Hematopoietic multipotent progenitor cell treated with erythropoietin and hydrocortisone succinate and interleukin-3 and kit ligand, for 4 days (in vitro differentiated cells): ENCODE results near the gene EDAR.

Source experiments
- DNase-seq: peaks from one replicate; pipeline ENCODE4 v3.0.0-alpha.2; 2015

The EDAR gene

DNA sequence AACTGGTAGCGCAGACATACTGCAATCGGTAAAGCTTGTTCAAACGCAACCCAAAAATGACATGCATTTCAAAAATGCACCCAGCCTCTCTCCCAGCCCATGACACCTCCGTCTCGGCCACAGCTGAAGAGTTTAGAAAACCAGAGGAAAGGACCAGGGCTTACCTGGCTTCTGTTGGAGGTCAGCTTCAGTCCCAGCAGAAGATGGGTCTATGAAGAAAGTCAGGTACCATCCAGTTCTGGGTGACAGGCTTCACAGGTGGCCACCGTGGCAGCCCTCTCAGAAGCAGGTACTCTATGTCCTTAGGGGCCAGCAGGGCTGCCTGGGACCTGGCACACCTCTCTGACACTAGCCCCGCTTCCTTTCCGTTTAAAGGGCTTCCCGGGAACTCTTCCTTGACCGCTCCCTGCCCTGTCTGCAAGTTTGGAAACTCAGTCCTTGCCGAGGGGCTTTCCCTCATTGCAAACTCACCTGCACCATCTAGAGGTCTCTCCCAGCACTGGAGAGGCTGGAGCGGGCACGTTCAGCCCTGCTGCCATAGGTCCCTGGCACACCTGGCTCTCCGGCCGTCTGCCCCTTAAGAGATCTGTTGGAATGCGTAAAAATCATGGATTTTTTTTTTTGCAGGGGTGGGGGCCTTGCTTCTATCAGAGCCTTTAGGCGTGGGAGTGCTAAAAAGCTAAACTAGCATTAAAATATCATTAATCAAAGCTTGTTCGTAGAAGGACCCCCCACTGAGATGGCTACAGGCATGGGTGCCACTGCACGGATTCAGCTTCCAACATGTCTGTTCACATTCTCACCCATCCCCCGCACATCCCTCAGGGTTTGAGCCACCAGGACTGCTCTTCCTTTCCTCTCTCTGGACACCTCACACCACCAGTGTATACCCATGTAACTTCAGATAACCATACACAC, at the start of gene EDAR:
EDAR (minus strand) TSS at position 425 of the 918 bp plus-strand sequence. CDS start 58,206 bp downstream, outside the sequence.
- DNase-seq = peak; percentile 38

DNA sequence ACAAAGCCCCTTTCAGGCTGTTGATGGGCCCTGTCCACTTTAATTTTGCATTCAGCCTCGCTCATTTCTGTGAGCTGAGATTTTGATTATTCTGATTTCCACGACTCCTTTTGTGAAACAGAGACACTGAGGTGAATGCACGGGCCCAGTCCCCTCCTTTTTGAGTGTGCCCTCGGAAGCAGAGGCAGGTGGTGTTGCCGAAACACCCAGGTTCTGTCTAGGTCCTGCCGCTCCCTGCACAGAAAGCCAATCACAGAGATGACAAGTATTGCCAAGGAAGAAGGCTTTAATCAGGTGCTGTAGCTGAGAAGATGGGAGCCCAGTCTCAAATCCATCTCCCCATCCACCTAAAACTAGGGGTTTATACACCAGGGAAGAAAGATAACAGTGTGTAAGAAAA, 44.2 kb upstream of the EDAR start:
- no peak for DNase-seq

DNA sequence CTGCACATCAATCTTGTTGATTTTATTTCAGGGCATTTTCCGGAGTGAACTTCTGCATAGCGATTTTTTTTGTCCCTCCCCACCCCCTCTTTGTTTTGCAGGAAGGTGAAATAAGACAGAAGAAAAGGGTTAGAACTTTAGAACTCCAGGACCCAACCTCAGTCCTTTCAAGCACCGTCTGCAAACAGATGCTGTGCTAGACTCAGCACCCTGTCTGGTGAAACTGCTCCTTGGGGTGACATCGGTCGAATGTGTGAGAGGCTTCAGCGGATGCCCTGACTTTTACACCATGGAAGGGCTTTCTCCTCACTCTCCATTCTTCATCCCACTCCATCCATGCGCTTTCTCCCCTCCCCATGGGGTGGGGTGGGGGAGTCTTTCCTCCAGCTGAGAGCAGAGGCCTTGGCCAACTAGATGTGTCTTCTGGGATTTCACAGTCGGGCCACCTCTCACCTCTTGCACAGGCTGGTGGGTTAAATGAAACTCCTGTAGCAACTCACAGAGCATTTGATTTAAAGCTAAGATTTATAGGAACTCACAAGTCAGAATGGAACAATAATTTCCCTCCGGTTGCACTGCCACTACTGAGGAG, 43.3 kb upstream of the EDAR start:
- peak; percentile 22 for DNase-seq

DNA sequence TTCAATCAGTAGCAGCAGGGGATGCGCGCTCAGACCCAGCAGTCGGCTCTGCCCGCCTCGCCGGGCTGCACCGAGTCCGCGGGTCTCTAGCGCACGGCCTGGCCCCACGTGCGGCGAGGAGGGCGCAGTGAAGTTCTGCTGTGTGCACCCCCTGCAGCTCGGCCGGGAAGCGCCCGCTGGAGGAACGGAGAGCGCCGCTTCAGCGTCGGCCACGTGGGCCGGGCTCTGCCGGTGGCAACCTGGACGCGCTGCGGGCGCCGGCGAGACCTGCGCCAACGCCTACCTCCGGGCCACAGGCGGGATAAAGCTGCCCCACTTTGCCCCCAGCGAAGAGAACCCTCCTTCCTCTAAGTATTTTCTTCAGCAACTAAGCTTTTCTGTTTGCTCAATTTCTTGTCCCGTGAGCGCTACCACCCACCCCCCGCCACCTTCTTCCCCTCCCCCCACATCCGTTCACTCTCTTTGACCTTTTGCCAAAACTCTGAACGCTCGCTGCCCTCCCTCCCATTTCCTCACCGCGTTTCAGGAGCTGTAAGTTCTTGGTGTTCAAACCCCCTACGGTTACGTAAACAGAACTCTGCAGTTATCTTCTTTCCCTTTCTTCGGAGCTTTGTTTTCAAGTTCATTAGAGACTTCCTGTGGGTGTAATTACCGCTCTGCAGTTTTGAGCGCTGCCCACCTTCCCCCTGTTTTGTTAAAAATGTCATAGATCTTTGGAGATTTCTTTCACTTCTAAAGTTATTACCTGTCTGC, 42.6 kb upstream of the EDAR start:
- DNase-seq = peak; percentile 90

DNA sequence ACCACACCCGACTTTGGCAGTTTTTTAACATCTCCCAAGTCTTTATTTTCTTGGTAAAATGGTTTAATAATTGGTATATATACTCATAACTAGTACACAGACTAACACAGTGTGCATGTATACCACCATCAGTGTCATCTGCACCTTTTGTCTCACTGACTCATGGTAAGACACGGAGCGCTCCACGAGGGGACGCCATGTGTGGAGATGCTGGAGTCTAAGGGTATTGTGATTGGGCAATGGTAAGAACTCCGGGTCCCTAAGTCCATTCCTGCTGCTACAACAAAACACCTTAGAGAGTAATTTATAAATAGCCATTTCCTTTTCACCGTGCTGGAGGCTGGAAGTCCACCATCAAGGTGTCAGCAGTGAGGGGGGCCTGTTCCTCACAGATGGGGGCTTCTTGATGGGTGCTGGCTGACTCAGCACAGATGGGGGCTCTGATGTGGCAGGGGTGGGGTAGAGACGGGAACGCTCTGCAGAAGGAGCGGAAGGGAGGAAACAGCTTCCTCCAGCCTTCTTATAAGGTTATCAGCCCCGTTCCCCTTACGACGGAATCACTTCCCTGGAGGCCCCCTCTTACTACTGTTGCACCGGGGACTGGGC, 42.0 kb upstream of the EDAR start:
- DNase-seq = peak; percentile 5

DNA sequence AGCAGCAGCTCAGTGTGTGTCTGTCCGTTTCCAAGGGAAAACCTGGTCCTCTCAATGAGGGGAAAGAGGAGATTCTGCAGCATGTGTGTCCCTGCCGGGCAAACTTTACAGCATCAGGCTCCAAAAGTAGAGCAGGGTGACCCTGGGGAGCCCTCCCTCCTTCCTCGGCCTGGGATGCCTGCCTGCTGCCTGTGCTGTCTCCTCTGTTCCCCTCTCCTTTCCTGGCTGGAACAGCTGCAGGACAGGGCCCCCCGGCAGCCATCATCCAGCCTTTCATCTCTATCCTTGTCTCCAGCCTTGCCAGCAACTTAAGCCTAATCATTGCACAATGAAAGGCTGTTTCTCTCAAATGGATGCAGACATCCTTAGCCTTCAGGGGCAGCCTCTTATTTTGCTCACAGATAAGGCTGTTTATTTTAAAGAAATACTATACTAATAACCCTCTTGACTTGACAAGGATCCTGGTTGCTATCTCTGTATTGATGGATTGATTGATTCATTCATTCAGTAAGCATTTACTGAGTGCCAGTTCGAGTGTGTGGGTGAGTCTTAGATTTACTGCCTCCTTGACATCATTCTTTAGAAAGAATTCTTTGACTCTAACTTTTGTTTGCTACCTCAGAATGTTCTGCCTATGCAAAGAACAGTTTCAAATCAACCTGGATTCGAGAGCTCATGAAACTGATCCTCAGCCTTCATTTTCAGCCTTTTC, 40.6 kb upstream of the EDAR start:
- DNase-seq = no peak

DNA sequence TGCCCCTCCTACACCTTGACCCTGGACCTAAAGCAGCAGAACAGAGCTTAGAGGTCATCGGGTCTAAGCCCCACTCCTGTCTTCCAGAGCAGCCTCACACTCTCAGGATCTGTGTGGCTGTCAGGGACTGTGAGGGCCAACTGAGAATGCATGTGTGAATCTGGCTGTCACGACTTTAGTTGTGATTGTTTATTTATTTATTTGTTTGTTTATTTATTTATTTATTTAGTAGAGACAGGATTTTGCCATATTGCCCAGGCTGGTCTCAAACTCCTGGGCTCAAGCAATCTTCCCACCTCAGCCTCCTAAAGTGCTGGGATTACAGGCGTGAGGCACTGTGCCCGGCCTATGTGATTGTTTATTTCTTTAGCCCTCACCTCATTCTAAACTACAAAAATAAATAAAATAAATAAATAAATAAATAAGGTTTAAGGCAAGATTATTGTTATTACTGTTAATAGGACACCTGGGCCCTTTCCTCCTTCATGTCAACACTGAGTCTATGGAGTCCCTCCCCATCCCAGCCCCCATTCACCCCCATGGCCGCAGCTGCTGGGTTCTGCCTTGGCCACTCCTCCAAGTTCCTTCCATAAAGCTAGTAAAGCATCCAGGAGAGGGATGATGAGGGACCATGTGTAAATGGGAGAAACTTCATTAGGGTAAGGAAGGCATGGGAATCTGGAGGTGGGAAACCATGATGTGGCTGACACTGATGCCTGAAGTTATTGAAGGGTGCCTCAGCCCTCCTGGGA, 39.9 kb upstream of the EDAR start:
- no peak for DNase-seq

DNA sequence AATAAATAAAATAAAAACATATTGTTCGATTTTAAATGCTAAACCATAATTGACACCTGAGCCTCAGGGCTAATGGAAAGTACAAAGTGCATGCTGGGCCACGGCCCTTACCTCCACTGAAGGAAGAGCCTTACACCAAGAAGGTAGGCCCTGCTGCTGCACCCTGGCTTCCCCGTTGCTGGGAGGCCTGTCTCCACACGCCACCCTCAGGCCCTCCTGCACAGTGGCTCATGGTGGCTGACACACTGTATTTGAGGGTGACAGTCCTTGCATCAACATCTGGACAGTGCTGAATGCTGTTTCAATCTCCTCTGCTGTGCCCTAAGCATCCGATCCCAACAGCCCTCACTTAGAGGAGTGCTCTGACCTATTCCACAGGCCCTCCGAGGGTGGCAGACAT, 39.3 kb upstream of the EDAR start:
- DNase-seq = peak; percentile 19

DNA sequence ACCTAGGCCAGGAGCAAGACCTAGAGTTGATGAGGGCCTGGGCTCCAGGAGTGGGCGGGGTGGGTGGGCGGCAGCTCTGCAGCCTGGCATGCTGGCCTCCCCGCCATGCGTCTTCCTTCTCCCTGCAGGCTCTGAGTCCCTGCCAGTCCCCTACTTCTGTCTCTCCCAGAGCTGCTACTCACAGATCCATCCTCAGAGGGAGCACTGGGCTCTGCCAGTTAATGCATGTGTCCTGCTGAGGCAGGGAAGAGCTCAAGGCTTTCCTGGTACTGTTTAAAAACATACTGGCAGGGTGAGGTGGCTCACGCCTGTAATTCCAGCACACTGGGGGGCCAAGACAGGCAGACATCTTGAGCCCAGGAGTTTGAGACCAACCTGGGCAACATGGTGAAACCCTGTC, 38.7 kb upstream of the EDAR start:
- no peak for DNase-seq

DNA sequence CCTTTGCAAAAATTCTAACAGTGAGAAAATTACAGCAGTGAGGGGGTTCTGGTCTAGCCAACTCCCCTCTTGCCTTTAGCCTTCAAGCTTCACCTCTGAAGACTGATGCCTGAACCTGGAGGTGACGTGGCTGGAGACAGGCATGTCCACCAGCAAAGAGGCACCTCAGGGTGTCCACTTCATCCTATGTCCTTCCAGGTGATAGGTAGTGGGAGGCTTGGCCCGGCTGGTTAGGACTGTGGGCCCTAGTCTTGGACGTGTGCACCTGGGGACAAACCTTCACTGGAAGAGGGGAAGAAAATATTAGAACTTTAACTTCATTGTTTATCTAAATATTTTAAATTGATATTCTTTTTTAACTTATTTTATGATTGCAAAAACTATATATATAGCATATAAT, 35.5 kb upstream of the EDAR start:
- DNase-seq = no peak

DNA sequence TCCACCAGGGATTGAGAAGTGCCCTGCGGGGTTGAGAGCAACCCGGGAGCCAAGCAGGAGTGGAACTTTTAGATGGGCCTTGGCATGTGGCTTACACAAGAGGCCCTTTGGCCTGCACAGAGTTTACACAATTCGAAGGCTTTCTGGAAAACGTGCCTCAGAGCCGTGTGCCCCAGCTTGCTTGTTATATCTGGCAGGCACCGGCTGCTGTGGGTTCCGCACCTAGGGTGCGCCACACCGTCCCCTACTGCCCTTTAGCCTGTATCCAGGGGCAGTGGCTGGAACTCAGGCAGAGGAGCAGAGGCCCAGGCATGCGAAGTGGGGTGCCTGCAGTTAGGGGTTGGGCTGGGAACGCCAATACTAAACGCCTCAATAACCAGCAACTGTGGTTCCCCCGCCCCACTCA, 32.9 kb upstream of the EDAR start:
- DNase-seq = no peak

DNA sequence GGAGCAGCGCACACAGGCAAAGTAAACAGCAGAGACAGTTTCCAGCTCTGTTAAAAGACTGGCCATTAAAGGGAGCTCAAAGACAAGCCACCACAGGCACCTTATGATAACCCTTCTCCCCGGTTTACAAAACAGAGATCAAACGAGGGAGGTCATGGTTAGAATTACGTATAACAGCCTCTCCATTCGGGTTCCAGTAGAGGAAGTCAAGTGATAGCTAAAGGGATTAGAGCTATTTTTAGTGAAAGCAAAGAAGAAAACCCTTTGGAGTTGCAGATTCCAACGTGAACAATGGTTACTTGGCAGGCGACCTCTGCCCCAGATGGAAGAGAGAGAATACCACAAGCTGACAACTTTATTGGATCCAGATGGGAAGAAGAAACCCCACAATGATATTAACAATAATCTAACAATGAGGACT, 31.2 kb upstream of the EDAR start:
- DNase-seq = no peak

DNA sequence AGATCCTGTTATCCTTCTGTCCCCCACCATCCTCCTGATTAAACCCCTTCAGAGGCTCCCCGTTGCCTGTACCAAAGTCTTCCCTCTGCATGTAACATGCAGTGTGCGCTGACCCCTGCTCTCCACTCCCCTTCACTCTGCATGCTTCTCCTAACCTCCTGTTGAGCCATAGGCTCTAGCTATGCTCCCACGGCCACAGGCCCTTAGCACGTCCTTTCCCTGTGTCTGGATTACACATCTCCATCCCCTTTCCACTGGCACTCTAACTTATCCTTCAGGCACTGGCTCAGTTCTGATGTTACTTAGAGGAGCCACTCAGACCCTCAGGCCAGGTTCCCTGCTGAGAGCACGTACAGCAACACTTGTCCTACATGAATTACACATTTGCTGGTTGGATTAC, 29.4 kb upstream of the EDAR start:
- no peak for DNase-seq

DNA sequence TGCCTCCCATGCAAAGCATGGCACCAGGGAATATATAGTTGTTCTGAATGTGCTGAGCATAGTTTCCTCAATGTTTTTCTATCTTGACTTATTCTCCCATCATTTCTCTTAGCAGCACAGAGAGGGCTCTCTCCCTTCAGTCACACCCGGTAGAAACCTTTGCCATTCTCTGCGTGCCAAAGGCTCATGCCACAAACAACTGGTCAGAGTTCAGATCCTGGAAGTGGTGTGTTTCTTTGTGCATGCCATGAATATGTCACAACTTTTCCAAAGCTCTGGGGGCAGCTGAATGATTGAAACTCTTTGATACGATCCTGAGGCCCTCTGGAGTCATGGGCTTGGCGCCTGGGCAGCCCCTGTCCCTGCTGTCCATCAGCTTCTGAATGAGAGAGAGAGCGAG, 28.0 kb upstream of the EDAR start:
- DNase-seq = no peak

DNA sequence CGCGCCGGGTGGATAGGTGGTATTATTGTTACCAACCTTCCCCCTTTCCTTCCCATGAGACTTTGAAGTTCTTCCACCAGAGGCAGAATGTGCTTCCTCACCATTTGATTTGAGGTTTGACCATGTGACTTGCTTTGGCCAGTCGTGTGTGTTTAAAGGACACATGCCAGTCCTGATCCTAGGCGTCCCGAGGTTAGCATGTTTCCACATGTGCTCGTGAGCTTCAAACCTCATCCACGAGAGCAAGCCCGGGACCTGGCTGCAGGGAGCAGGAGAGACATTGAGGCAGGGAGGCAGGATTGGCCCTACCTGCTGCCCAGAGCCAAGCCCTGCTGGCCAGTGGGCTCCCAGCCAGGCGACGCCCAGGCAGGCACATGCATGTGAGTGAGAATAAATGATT, 27.4 kb upstream of the EDAR start:
- DNase-seq = no peak

DNA sequence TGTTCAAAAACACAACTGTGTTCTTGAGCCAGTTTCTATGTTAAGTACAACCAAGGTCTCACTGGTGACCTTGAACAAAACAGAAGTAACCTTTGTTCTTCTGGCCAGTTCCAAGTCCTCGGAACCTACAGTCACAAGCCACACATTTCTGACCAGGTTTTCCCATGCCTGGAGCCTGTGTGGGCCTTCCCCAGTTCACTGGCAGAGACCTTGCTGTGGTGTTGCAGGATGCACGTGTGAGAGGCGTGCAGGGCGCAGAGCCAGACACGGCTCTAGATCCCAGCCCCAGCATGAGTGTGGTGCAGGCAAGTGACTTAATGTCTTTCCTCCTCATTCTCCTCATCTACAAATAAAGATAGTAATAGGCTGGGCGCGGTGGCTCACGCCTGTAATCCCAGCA, 25.5 kb upstream of the EDAR start:
- DNase-seq = no peak

DNA sequence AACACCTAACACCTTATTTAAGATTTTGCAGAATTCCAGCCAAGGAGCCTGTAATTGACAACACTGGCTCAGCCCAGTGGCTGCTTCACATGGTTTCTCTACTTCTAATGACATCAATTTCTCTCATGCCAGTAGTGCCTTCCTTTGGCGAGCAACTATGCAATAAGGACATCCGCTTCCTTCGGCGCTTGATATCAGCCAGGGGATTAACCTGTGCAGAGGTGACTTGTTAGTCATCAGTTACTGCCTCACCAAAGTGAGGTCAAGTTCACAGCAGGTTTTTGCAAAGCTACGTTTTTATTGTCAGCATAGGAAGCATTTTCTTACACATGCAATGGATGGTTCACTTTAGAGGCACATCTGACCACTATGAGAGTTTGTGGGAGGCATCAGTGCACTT, 24.0 kb upstream of the EDAR start:
- DNase-seq = no peak

DNA sequence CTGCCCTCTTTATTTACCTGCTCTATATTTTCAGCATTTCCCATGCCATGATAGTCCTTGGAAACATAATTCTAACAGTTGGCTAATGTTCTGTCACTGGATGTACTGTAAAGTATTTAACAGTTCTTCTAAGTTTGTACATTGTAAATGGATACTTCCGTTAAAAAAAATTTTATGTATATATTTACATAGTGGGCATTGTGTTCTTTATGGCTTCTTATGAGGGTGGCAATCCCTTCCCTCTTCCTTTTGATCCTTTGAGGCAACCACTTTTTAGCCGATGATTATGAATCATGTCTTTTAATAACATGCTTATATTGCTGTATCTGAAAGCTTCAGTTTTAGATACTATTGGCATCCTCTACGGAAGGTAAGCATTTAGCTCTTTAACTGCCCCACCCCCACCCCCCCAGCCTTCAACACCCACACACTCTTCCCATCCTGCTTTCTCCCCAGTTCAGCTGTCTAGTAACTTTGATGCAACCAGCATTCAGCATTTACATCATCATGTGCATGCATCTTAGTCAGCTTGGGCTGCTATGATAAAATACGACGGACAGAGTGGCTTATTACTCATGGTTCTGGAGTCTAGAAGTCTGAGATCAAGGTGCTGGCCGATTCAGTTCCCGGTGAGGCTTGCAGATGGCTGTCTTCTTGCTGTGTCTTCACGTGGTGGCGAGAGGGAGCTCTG, 21.0 kb upstream of the EDAR start:
- DNase-seq = no peak

DNA sequence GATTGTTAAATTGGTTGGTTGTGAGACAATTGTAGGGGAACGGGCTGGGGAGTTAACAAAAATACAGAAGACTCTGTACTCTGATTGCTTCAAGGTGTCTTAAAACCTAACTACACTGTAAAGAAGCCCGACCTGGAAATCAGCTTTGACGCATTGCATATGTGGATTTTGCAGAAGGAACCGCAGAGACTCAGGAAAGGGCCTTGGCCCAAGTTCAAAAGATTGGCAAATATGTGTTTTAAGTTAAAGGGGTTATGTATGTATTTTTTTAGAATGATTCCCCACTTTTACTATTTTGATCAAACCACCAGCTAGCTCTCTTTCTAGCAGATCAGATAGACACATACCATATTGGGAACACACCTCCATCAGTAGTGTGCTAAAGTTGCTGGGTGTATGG, 18.0 kb upstream of the EDAR start:
- DNase-seq = peak; percentile 41

DNA sequence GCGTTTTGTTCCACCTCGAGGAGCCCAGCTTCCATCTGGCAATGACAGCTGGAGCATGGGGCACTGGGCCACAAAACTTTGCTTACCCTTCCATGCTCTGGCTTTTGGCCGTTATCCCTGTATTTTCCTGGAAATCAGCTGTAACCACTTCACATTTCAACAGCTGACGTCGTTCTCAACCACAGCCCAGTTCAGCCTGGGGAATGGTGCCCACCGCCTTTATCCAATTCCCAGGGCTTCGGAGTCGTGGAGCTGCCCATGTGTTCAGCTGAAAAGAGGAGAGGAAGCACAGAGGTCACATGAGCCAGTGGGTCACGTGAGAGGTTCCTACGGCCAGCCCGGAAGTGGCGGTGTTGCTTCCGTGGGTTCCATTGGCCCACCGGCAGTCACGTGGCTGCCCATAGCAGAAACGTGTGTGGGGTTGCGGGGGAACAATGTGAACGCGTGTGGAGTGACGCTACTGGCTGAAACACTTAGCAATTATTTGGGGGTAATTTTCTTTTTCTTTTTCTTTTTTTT, 16.7 kb upstream of the EDAR start:
- DNase-seq = no peak

DNA sequence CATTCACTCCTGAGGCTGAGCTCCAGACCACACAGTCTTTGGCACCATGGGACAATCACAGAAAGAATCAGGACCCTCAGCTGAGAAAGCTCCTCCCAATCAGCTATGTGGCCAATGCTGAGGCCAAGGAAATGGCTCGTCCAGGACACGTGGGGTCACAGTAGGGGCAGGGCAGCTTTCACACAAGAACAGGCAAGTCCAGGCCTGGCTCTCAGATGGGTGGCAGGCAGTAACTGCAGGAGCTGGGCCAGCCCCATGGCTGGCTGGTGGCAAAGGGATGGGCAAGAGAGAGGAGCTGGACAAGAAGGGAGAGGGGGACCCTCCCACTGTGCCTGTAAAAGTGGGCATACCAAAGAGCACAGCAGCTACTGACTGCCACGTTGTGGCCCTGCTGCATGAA, 12.2 kb upstream of the EDAR start:
- no peak for DNase-seq
